HL-60 (cell line): Measurements from ENCODE around the gene CREB5.

Experiments used
- CTCF ChIP-seq: IDR thresholded peaks from one replicate; pipeline ENCODE4 v1.5.1; 2011; ENCODE audit warnings: low read length, control low read depth, inconsistent platforms; ENCODE audit not compliant: insufficient read depth
- TF ChIP-seq, protein P1 (sequence below): IDR thresholded peaks from 2 replicates; pipeline ENCODE4 v1.6.1; 2012; ENCODE audit warnings: low read depth; ENCODE audit not compliant: insufficient replicate concordance

DNA sequence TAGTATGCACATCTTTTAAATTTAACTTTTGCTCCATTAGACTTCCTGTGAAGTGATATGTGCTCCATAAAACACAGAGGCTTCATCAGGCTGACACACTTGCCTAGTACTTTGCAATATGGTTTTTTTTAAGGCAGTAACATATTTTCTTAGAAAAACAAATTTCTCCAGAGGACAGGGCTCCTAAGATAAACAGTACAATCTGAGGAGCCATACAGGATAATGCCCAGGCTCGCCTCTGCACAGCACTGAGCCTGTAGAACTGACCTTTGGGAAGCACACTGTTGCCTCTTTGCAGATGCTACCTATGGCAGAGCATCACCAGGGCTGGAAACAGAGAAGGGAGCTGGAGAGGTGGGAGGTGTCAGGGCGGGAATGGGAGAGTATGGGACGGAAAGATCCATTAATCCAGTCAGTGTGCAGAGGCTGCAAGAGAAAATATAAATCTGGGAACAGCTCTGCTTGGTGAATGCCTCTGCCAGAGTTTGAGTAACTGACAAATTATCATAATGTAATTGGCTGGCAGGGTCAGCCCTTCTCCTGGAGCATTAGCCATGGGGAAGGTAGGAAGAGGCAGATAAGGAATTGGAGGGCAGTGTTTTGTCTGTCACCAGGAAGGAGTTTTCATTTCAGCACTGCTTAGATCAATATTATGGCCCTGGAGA is 132.3 kb downstream of the CREB5 start:
- TF ChIP-seq, protein P1, sequence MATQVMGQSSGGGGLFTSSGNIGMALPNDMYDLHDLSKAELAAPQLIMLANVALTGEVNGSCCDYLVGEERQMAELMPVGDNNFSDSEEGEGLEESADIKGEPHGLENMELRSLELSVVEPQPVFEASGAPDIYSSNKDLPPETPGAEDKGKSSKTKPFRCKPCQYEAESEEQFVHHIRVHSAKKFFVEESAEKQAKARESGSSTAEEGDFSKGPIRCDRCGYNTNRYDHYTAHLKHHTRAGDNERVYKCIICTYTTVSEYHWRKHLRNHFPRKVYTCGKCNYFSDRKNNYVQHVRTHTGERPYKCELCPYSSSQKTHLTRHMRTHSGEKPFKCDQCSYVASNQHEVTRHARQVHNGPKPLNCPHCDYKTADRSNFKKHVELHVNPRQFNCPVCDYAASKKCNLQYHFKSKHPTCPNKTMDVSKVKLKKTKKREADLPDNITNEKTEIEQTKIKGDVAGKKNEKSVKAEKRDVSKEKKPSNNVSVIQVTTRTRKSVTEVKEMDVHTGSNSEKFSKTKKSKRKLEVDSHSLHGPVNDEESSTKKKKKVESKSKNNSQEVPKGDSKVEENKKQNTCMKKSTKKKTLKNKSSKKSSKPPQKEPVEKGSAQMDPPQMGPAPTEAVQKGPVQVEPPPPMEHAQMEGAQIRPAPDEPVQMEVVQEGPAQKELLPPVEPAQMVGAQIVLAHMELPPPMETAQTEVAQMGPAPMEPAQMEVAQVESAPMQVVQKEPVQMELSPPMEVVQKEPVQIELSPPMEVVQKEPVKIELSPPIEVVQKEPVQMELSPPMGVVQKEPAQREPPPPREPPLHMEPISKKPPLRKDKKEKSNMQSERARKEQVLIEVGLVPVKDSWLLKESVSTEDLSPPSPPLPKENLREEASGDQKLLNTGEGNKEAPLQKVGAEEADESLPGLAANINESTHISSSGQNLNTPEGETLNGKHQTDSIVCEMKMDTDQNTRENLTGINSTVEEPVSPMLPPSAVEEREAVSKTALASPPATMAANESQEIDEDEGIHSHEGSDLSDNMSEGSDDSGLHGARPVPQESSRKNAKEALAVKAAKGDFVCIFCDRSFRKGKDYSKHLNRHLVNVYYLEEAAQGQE, result no peak
- TF ChIP-seq CTCF, result no peak
